B cell (primary cell): ENCODE measurements around the gene COL8A2. TPM values are rescaled to one million over a fixed set of nuclear protein-coding genes. Genes with fewer than 3 reads are reported as not detected.

Source experiments
- ATAC-seq: fragments of 200-7000 bp; cut with Tn5 transposase; one replicate; pipeline ENCODE4 v1.10.0; 2021; ENCODE audit warnings: low read depth, mild to moderate bottlenecking, moderate number of reproducible peaks, moderate library complexity
- CTCF ChIA-PET: fragments of 350-600 bp; sonication (Branson Sonifier 250); formaldehyde crosslinking; loops from one replicate; lab custom pipeline; 2021; ENCODE audit warnings: antibody characterized with exemption, inconsistent platforms; lab: Charles Lee
- POLR2A ChIA-PET: fragments of 350-600 bp; sonication (Branson Sonifier 250); formaldehyde crosslinking; loops from one replicate; lab custom pipeline; 2021; ENCODE audit warnings: antibody characterized with exemption; lab: Charles Lee
- DNase-seq: peaks from one replicate; pipeline ENCODE4 v3.0.0; 2013
- H2AFZ ChIP-seq: 2 replicates; pipeline ENCODE4 v1.6.1; 2012; ENCODE audit warnings: mild to moderate bottlenecking, low read depth, low read length; ENCODE audit not compliant: insufficient read depth, poor library complexity, severe bottlenecking
- H3K27ac ChIP-seq, 2 donors: 1 replicate in 1 of 2; 2 replicates in 1 of 2; pipeline ENCODE4 v1.5.1; 2012 to 2013; ENCODE audit warnings: low read length in 2 of 2, mild to moderate bottlenecking in 2 of 2, moderate library complexity in 1 of 2
- H3K27me3 ChIP-seq, 4 experiments: fragments of 200-600 bp in 1 of 4; sonication (generic) in 1 of 4; replicated peaks in 1 of 4; 1 replicate in 2 of 4; 2 replicates in 2 of 4; pipeline versions ENCODE4 v1.6.1 to v1.7.0; 2013 to 2016; ENCODE audit warnings: low read length in 3 of 4, mild to moderate bottlenecking in 2 of 4, mixed read lengths in 1 of 4, moderate library complexity in 1 of 4; ENCODE audit not compliant: insufficient read depth in 4 of 4, control insufficient read depth in 3 of 4; ENCODE audit errors: control extremely low read depth in 1 of 4
- H3K36me3 ChIP-seq, 2 experiments: replicated peaks in 1 of 2; 1 replicate in 1 of 2; 2 replicates in 1 of 2; pipeline versions ENCODE4 v1.6.1 to v1.7.1; 2013; ENCODE audit warnings: low read length in 1 of 2; ENCODE audit not compliant: insufficient read depth in 2 of 2, control insufficient read depth in 1 of 2; ENCODE audit errors: control extremely low read depth in 1 of 2, extremely low read depth in 1 of 2
- H3K4me1 ChIP-seq, 2 donors: fragments of 200-600 bp in 1 of 2; sonication (generic) in 1 of 2; 1 replicate in 1 of 2; 2 replicates in 1 of 2; pipeline versions ENCODE4 v1.5.1 to v1.6.1; 2013 to 2017; ENCODE audit warnings: low read length in 2 of 2; ENCODE audit not compliant: control insufficient read depth in 2 of 2, insufficient read depth in 2 of 2
- H3K4me2 ChIP-seq: replicated peaks from 2 replicates; pipeline ENCODE3; 2012; ENCODE audit warnings: mild to moderate bottlenecking, low read depth, low read length; ENCODE audit not compliant: poor library complexity, severe bottlenecking
- H3K4me3 ChIP-seq, 5 experiments: fragments of 200-600 bp in 1 of 5; sonication (generic) in 1 of 5; 1 replicate in 3 of 5; 2 replicates in 2 of 5; pipeline versions ENCODE4 v1.5.1 to v1.7.0; 2011 to 2016; ENCODE audit warnings: low read length in 4 of 5, mild to moderate bottlenecking in 4 of 5, low read depth in 2 of 5, control low read depth in 1 of 5, moderate library complexity in 1 of 5; ENCODE audit not compliant: insufficient read depth in 1 of 5; ENCODE audit errors: control extremely low read depth in 1 of 5, extremely low read depth in 1 of 5
- H3K79me2 ChIP-seq: fragments of 200-600 bp; sonication (generic); one replicate; pipeline ENCODE4 v1.6.0; 2016; ENCODE audit warnings: low read length; ENCODE audit not compliant: control insufficient read depth, insufficient read depth
- H3K9ac ChIP-seq: fragments of 200-600 bp; sonication (generic); 2 replicates; pipeline ENCODE4 v1.6.1; 2017; ENCODE audit warnings: mild to moderate bottlenecking, low read length, moderate library complexity
- H3K9me3 ChIP-seq, 3 donors: one replicate each; pipeline versions ENCODE4 v1.6.1 to v1.7.1; 2013; ENCODE audit warnings: low read length in 2 of 3; ENCODE audit not compliant: control insufficient read depth in 2 of 3, insufficient read depth in 1 of 3; ENCODE audit errors: control extremely low read depth in 1 of 3
- H4K20me1 ChIP-seq: 2 replicates; pipeline ENCODE4 v1.6.0; 2012; ENCODE audit warnings: mild to moderate bottlenecking, low read length; ENCODE audit not compliant: insufficient read depth, control insufficient read depth, poor library complexity, severe bottlenecking
- H3K27ac Mint-ChIP-seq: one replicate; pipeline ENCODE4 v1.8.0; 2021; ENCODE audit warnings: mixed read lengths
- H3K27me3 Mint-ChIP-seq: one replicate; pipeline ENCODE4 v1.8.0; 2021; ENCODE audit warnings: mixed read lengths
- H3K4me1 Mint-ChIP-seq: one replicate; pipeline ENCODE4 v1.8.0; 2021; ENCODE audit warnings: mixed read lengths
- H3K4me3 Mint-ChIP-seq: one replicate; pipeline ENCODE4 v1.8.0; 2021; ENCODE audit warnings: mixed read lengths
- H3K9me3 Mint-ChIP-seq: one replicate; pipeline ENCODE4 v1.8.0; 2022; ENCODE audit warnings: mixed read lengths; ENCODE audit not compliant: insufficient read depth
- EZH2 ChIP-seq: IDR thresholded peaks from 2 replicates; pipeline ENCODE4 v1.6.1; 2012; ENCODE audit warnings: borderline replicate concordance, low read depth, mild to moderate bottlenecking, moderate library complexity, low read length; ENCODE audit not compliant: insufficient read depth, poor library complexity, severe bottlenecking
- WGBS: methylation state at CpG from one replicate; pipeline ENCODE4 v1.1.5; 2013; ENCODE audit warnings: missing lambda C conversion rate; ENCODE audit not compliant: insufficient coverage; 5-methylcytosine and 5-hydroxymethylcytosine counted together
- intact Hi-C: fragments of 100-400 bp; cut with micrococcal nuclease; formaldehyde crosslinking; loops from one replicate; pipeline ENCODE4 v1.10.0; 2022
- polyA plus RNA-seq: library from polyadenylated mRNA; depleted of rRNA; stranded (reverse); fragments of >200 nt; gene quantifications from 2 replicates; pipeline ENCODE4 v1.2.3, GENCODE V29; 2012
- total RNA-seq, 2 donors: library from RNA; stranded (reverse); fragments of 120-200 nt in 1 of 2; gene quantifications; 1 replicate in 1 of 2; 2 replicates in 1 of 2; pipeline versions ENCODE4 v1.2.3 to v1.2.4, GENCODE V29; 2013 to 2022
- TF ChIP-seq, protein P1 (sequence below): fragments of 200-600 bp; IDR thresholded peaks from one replicate; pipeline ENCODE4 v1.8.0; 2022; ENCODE audit warnings: antibody characterized with exemption, mild to moderate bottlenecking

The COL8A2 gene
- total and polyA plus RNA-seq, 2 donors (not counting 1 experiment from before 2014, with no cell fraction given), result 0.17 TPM; not detected in 1

GRCh38 chr1:36092798-36093185 lies 32.2 kb downstream of the COL8A2 start:
- DNase-seq, result no peak
- Mint-ChIP-seq H3K9me3 (no peaks in the 10 kb centered on the region), H3K27ac (no peak overlapping the region), H3K27me3 (no peaks in the 10 kb centered on the region), H3K4me1 (peaks cover 17% of the 10 kb centered on the region), H3K4me3 (no peak overlapping the region)
- H3K4me2 ChIP-seq, result no peak overlapping the region
- H3K79me2 ChIP-seq, result peaks cover 45% of the 10 kb centered on the region
- peaks cover 13 to 18% of the 10 kb centered on the region in 2 donors for H3K4me1 ChIP-seq
- no peak for ATAC-seq
- H3K9me3 ChIP-seq, result no peaks in the 10 kb centered on the region
- no peak overlapping the region for H3K4me3 ChIP-seq
- H3K27me3 ChIP-seq, result no peaks in the 10 kb centered on the region
- intact Hi-C loops, result no loop called here
- no peak for TF ChIP-seq EZH2
- TF ChIP-seq, protein P1, sequence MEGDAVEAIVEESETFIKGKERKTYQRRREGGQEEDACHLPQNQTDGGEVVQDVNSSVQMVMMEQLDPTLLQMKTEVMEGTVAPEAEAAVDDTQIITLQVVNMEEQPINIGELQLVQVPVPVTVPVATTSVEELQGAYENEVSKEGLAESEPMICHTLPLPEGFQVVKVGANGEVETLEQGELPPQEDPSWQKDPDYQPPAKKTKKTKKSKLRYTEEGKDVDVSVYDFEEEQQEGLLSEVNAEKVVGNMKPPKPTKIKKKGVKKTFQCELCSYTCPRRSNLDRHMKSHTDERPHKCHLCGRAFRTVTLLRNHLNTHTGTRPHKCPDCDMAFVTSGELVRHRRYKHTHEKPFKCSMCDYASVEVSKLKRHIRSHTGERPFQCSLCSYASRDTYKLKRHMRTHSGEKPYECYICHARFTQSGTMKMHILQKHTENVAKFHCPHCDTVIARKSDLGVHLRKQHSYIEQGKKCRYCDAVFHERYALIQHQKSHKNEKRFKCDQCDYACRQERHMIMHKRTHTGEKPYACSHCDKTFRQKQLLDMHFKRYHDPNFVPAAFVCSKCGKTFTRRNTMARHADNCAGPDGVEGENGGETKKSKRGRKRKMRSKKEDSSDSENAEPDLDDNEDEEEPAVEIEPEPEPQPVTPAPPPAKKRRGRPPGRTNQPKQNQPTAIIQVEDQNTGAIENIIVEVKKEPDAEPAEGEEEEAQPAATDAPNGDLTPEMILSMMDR, result no peak
- no peaks in the 10 kb centered on the region for H4K20me1 ChIP-seq
- POLR2A ChIA-PET, result no interaction called here
- CTCF ChIA-PET, result no interaction called here
- H3K36me3 ChIP-seq, result peaks cover 0 to 52% of the 10 kb centered on the region in 2 experiments
- H2AFZ ChIP-seq, result no peak overlapping the region
- H3K9ac ChIP-seq, result no peak overlapping the region
- no peak overlapping the region for H3K27ac ChIP-seq
- 89% methylated on average over 7 of the region's 9 CpGs for WGBS

DNA sequence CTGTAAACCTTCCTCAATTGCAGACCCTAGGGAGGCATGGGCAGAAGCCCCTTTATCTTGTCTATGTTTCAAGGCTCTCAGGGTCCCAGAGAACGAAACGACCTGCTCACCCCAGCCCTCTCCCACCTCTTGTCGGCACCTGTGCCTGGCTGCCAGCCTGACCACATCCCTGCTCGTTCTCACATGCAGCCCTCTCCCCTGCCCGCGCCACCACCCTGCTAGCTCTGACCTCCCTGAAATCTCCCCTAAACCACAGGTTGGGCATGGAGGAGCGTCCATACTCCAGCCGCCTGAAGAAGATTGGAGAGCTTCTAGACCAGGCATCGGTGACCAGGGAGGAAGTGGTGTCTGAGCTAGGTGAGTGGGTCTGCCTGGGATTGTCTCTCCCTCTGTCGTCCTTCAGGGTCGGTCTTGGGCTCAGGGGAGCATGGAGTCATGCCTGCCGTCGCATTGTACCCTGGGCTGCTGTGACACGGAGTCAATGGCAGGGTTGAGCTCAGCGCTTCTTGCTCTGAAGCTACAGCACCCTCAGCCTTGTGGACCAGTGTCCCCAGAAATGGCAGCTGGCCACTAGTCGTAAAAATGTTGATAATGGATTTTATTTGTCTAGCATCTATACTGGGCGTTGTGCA lies 32.7 kb downstream of the COL8A2 start:
- Histone ChIP-seq H3K27me3 (no peaks in the 10 kb centered on the region), H3K4me3 (no peak overlapping the region), H3K9me3 (no peaks in the 10 kb centered on the region), H4K20me1 (no peaks in the 10 kb centered on the region), H3K36me3 (peaks cover 0 to 52% of the 10 kb centered on the region in 2 experiments), H2AFZ (no peak overlapping the region), H3K79me2 (peaks cover 45% of the 10 kb centered on the region), H3K4me2 (no peak overlapping the region), H3K4me1 (peaks cover 13 to 19% of the 10 kb centered on the region in 2 donors), H3K27ac (no peak overlapping the region), H3K9ac (no peak overlapping the region)
- Mint-ChIP-seq H3K9me3 (no peaks in the 10 kb centered on the region), H3K27ac (no peak overlapping the region), H3K4me1 (peaks cover 17% of the 10 kb centered on the region), H3K27me3 (no peaks in the 10 kb centered on the region), H3K4me3 (no peak overlapping the region)
- ATAC-seq (no peak), DNase-seq (no peak)
- intact Hi-C loops, result no loop called here
- no peak for TF ChIP-seq EZH2
- TF ChIP-seq, protein P1, result no peak
- ChIA-PET POLR2A (interaction anchor here (0.9 kb wide), 1 partner anchor 18 kb away, joined by 3 read pairs; no protein-coding TSS in a partner anchor), CTCF (no interaction called here)
- WGBS, result 96% methylated on average over 13 of the region's 17 CpGs
